HUDEP-2 (cell line): ENCODE data around the gene XPNPEP1.
A peak's percentile ranks its signal among the peaks of the same experiment; 100 is the strongest.
"Not testable (repeated sequence)": the region's sequence is repeated elsewhere in the genome, so short reads cannot be mapped to it uniquely, and the experiment has no call there.

Experiments
- DNase-seq, 76 experiments: peaks; one replicate each; lab custom pipeline; 2025; ENCODE audit not compliant: unreplicated experiment in 76 of 76; lab: John Stamatoyannopoulos, UW

The XPNPEP1 gene

DNA sequence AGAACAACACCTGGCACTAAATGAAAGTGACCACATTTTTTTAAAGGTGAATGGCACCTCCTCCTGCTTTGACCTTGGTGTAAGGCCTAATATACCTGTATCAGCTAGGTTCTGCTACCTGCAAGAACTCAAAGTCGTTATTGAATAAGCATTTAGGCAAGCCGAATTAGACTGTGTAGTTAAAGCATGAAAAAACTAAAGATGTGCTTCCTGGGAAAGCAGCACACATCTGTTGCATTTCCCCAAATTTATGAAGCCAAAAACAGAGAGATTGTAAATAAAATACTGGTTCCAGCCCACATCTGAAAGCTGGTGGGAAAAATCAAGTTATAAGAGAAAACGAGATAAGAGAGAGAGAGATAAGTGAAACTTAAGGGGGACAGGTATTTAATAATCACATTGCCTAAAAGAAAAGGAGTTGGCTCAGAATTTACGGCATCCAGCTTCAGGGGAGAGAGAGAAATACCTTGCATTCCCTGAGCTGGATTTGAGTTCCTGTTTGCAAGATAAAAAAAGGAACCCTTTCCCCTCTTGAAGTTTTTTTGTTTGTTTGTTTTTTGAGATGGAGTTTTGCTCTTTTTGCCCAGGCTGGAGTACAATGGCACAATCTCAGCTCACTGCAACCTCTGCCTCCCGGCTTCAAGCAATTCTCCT is 1.8 kb upstream of the XPNPEP1 start:
- DNase-seq = no peak

DNA sequence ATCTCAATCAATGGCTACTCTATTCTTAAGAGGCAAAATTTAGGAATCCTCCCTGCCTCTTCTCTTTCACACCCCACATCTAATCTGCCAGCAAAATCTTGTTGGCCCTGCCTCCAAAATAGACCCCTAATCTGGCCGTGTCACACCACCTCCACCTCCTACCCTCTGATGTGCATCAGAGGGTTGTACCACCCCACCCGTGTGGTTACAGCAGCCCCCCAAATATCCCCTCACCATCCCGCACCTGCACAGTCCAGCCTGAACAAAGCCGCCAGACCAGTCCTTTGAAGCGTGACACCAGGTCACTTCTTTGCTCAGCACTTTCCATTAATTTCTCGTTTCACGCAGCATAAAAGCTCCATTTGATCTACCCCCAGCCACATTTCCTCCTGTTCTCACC is 776 bp upstream of the XPNPEP1 start:
- no peak for DNase-seq

DNA sequence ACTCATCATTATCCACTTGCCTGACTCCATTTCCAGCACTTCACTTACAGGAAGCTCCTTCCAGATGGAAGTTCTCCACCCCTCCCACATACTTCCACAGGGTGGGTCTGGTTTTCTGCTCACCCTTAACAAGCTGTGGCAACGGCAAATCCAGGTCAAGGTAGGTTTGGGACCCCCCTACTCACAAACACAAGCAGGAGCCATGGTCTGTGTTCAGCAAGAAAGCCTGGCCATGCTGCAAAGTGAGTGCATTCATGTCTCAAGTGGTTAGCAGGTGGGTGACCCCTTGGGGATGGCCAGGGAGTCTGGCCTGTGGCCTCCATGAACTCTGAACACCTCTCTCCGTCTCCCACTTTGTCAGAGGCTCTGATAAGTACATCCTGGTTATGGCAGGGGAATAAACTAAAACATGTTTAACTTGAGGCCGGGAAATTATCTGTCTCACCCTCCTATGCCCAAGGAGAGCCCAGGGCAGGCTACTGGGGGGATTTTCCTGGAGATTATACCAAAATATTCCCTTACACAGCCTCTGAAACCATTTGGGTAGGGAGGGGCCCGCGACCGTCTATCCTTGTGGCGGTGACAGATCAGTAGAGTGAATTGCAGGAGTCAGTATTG is 844 bp downstream of the XPNPEP1 start:
- DNase-seq = no peak

DNA sequence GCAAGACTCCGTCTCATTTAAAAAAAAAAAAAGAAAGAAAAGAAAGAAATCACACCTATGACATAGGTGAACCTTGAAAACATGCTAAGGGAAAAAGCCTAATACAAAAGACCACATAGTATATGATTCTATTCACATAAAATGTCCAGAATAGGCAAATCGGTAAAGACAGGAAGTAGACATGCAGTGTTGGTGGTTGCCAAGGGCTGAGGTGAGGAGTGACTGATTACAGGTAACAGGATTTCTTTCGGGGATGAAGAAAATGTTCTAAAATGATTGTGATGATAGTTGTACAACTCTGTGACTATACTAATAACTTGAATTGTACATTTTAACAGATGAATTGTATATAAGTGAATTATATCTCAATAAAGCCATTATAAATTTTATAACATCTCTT is 3.3 kb downstream of the XPNPEP1 start:
- DNase-seq = no peak

DNA sequence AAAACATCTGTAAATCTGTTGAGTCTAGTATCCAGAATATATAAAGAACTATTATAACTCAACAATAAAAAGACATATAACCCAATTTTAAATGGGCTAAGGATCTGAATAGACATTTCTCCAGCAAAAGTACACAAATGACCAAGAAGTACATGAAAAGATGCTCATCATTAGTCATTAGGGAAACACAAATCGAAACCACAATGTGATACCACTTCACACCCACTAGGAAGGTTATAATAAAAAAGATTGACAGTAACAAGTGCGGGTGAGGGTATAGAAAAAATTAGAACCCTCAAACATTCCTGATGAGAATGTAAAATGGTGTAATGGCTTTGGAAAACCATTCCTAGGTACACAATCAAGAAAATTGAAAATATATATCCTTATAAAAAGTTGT is 4.1 kb downstream of the XPNPEP1 start:
- DNase-seq = no peak

DNA sequence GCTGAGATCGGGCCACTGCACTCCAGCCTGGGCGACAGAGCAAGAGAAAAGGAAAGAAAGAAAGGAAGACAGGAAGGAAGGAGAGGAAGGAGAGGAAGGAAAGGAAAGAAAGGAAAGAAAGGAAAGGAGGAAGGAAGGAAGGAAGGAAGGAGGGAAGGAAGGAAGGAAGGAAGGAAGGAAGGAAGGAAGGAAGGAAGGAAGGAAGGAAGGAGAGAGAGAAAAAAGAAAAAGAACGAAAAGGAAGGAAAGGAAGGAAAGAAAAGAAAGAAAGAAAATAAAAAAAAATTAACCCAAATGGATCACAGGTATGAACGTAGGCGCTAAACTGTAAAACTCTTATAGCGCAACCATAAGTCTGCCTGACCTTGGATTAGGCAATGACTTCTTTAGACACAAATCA is 4.6 kb downstream of the XPNPEP1 start:
- DNase-seq = not testable (repeated sequence)

DNA sequence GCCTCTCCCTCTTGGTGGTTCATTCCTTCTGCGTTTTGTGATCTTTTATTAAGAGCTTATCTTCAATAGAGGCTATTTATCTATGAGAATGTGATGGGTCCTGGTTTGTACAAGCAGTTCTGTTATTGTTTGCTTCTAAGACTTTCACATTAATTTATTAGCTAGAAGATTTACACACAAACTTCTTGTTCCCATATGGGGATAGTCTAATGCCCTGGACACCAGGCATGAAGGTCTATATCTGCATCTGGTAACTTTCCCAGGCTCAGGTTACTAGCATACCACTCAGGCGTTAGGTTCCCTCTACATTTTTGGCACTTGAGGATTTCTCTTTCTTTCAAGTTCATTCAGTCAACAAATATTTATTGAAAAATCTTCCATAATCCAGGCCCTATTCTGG is 7.7 kb downstream of the XPNPEP1 start:
- DNase-seq = no peak

DNA sequence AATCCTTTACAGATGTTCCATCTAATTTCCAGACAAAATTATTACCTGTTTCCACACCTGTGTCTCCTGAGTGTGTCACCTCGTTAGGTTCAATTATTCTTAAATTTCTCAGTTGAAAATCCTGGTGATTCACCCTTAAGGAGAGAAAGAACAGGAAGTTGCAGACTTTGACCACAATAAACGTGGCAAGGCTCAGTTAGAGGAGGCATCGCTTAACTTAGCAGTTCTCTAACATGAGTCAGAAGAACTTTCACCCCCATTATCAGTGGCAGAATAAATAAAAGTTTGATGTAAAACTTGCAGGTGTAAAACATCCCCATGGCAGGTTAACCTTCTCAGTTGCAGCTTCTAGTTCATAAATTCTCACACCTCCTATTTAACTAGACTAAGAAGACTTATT is 8.3 kb downstream of the XPNPEP1 start:
- DNase-seq = peak in 3 of 76 experiments; percentile 10 to 17 (median 16)

DNA sequence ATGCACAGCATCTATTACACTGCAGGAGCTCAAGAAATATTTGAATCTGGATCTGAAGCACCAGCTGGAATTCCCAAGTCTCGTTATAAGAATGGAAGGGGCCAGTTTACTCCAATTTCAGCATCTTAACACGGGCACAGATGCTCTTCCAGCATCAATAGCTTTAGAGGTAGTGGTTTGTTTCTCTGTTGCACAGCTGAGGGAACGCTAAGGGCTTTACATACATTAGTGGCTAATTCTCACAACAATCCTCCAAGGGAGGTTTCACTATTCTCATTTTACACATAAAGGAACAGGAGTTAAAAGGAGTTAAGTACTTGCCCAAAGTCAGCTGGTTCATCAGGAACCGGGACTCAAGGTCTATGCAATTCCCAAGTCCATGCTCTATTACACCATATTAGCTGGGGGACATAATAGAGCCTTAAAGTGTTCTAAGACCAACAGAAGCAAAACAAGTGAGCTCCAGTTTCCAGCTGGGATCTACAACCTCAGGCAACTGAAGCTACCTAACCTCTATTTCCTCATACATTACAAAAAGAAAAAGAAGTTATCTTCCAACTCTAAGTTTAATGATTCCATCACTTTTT is 9.9 kb downstream of the XPNPEP1 start:
- DNase-seq = no peak

DNA sequence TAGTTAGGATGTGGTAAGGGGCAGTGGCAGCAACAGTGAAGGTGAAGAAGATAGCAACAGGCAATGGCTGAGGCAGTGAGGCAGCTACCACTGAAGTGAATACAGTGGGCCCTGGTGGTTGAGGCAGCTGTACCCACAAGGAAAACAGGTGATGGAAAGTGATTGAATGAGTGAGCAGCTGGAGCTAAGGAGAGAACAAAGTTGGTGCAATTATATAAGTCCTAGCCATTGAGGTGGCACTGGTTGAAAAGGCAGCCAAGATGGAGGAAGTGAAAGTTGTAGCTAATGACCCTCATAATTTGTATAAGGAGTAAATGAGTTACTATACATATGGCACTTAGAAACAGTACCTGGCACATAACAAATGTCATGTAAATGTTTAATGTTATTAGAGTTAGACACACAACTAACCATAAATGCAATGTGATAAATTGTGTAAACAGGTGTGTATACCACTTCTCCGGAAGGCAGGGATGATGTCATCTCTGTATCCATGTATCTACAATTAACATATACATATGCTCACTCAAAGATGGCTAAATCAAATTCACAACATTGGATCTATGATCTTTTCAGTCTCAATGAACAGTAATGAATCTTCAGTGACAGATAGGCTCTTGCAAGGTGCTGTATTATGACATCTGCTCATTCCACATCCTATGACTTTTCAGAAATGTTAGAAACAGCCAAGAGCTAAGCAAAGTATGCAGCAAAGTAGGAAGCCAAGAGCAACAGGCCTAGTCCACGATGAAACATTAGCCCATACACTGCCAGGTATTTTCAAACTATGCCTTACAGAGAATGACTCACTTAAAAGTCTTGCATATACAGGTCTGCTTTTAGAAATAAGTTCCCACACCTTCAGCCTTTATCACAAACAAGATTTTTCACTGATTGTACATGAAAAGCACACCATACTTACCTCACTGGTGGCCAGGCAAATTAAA is 10.7 kb downstream of the XPNPEP1 start:
- DNase-seq = no peak

DNA sequence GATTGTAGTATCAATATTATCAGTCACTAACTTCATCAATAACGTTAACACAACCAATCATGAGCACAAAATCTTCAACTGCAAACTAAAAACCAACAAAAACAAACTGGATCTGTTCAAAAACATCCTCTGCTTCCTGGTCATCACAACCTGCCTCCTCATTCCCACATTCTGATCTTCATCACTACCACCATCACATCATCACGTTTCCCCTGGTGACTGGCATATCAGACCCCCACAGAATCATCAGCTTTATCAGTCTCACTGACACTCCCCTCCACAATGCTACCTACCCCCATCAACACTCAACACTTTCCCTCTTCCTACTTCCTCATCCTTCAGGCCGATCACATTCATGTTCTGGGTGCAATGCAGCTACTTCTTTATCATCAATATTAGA is 11.4 kb downstream of the XPNPEP1 start:
- DNase-seq = no peak

DNA sequence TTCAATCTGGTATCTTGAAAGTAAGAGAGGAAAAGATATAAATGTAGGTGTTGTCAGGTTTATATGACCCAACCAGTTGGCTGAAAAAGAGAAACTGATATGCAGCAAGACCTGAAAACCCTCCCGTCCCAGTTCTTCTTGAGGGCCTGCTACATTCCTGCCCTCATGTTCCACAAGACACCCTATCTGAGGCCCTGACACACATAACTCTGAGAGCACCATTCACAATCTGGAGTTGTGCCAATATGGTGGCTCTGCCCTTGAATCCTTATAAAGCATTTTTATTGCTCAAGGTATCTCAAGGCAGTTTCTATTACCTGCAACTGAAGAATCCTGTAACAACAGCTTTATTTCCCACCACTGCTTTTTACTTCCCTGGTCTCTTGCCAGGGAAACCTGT is 17.0 kb downstream of the XPNPEP1 start:
- no peak for DNase-seq

DNA sequence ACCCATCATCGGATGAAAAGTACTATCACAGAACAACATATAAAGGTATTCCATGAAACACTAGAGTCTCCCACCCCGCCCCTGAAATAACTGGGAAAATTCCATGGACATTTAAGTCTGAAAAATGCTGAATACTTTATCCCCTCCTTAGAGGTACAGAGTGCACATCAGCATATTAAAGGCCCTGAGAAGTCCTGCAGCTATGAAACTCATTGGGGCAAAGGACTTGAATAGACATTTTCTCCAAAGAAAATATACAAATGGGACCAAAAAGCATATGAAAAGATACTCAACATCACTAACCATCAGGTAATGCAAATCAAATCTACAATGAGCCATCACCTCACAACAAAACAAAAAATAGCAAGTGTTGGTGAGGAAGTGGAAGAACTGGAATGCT is 18.9 kb downstream of the XPNPEP1 start:
- no peak for DNase-seq

DNA sequence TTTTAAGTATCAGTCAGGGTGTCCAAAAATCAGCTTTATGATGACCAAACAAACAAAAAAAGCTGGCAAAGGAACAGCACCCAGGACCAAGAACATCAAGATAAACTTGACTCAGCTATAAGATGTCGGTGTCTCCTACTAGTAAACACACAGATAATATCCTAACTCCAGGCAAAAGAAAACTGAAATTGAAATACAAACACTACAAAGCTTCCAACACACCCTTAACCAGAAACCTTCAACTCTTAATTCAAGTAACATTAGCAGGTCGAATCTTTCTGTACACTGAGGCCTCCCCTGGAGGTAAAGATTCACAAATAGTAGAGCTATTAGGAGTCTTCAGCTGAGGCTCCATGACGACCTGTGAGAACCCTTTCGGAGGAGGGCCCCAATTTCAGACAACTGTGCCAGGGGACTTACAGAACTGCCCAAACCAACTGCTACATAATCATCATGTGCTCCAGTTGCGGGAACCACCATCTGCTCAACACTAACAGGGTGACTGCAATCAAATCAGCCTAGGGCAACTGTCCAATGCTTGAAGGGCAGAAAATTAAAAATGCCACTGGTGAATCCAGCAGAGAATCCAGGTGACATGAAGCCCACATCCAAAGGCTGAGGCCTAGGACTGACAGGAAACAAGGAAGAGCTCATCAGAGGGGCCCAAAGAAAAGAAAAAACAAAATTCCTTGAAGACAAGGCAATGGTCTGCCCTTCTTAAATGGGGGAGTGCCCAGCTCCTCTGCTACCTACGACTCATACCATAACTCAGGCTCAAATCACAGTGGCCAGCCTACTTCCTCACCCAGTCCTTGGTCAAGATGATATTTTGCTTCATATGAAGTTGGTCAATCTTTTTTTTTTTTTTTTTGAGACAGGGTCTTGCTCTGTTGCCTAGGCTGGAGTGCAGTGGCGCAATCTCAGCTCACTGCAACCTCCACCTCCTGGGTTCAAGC is 20.0 kb downstream of the XPNPEP1 start:
- peak in 23 of 76 experiments; percentile 4 to 55 (median 23) for DNase-seq

DNA sequence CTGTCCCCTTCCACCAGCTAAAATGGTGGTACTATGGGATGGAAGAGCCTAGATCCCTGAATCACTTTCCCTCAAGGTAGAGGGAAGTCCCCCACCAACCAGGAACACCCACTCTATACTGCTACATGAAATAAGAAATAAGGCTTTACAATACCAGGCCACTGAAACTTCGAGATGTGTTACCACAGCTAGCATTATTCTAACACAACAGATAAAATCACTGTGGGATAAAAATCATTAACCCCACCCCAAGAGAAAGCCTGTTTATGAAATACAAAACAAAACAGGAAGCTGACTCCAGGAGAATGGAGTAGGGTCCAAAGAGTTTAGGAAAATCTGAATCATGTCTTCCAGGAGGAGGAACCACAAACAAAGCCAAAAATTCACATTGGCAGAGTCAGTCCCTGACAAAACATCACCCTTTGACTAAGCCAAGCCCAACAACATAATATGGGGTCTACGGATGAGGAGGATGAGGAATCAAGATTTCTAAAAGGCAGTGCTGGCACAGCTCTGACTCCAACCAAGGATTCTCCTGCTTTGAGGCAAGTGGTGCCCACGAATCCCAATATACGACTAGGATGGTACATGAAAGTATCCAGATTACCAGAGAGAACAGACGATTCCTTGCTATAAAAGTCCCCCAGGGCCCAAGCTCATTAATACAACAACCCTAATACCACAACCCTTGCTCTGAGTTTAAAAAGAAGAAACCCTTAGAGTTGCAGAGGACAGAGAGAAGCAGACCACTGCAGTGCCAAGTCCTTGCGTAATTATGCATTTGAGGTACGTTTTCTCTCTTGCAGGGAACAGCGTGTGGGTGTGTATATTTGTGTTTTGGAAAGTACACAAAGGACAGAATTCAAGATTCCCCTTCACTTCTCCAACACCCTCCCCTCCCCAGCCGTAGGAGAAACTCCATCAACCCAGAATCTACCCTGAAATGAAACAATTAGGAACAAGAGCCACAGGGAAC is 23.7 kb downstream of the XPNPEP1 start:
- DNase-seq = no peak

DNA sequence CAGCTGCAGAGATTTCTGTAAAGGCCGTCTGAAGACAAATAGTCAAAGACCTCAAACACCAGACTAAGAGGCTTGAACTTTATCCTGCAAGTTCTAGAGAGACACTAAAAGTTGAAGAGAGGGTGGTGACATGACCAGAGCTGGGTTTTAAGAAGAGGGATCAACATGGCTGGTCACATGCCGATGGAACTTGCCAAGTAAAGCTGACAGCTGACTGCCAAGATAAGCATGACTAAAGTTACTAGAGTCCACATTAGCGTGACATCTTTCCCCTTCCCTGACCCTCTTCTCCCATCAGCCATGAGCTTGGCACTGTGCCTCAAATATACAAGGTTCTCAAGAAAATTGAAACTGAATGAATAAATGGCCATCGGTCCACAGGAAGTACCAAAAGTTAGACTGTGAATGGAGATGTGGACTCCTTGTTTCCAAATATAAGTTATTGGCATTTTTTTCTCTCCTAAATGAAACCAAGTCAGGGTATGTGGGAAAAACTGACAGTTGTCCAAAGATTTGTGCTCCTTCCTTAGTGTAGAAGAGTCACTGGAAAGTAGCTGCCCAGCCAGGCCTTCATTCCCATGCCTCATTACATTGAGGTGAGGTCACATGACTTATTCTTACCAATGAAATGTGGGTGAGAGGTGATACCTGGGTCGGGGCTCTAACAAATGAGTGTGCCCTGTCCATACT is 24.5 kb downstream of the XPNPEP1 start:
- peak in 73 of 76 experiments; percentile 9 to 90 (median 75) for DNase-seq

DNA sequence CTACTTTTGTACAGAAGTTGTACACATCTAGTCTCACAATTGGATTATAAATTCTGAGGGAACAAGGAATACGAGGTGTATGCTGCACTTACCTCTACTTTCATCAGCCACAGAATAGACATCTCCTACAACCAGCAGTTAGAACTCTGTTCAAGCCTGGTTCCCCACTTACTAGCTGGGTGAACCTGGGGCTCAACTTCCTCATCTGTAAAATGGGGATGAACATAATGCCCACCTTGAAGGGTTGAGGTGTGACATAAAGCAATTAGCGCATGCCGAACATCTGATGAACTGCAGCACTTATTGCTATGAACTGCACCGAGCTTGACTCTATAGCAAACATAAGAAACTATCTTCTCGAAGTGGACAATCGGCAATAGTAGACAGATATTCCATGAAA is 25.3 kb downstream of the XPNPEP1 start:
- DNase-seq = no peak

DNA sequence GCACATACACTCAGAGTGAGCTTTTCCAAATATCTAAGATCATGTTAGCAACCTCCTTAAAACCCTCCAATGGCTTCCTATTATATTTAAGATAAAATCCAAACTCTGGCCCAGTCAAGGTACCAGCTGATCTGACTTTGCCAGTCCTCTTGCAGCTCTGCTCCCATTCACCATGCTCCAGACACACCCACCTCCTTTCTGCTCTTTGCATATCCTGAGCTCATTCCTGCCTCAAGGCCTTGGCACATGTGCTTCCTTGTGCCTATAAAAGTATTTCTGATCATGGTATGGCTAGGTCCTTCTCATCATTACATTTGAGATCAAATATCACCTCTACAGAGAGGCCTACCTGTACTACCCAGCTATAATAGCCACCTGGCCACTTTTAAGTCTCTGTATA is 27.5 kb downstream of the XPNPEP1 start:
- no peak for DNase-seq
